Endometrial microvascular endothelial cells (primary cell): ENCODE measurements around the gene HECA. TPM values are rescaled to one million over a fixed set of nuclear protein-coding genes. Genes with fewer than 3 reads are reported as not detected.
"Not testable (repeated sequence)": the region's sequence is repeated elsewhere in the genome, so short reads cannot be mapped to it uniquely, and the experiment has no call there.

Experiments used
- in situ Hi-C: cut with HindIII; loops from 2 replicates; pipeline ENCODE4 v1.10.0; 2017; ENCODE audit warnings: low sequenced_read_pairs, low pct_unique_long_range_greater_than_20kb; ENCODE audit errors: inconsistent ontology term
- total RNA-seq: library from RNA; depleted of rRNA; stranded (reverse); fragments of >200 nt; gene quantifications from one replicate; pipeline ENCODE4 v1.2.3, GENCODE V29; 2015; ENCODE audit errors: inconsistent ontology term

HECA gene
- total RNA-seq, 1 donor from 2014 or later: 12.8 TPM

GRCh38 chr6:139187489-139187888 lies 52.6 kb downstream of the HECA start:
- in situ Hi-C loops: no loop called here

DNA sequence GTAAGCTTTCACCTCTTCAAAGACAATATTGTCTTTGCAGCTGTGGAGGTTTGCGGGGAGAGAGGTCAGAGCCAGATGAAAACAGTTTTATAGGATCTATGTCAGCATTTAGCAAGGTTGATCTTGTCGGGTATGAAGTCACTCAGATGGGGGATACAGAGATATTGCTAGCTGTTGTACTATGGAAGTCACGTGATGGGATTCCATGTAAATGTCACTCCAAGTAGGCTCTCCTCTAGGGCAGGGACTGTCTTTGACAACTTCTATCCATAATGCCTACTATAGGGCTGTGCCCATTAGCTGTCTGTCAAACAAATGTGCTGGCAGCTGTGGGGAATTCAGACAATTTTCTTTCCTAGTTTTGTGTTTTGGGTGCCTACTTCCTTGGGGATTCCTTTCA lies 54.8 kb downstream of the HECA start:
- in situ Hi-C loops: no loop called here

GRCh38 chr6:139194740-139195139 lies 59.9 kb downstream of the HECA start:
- in situ Hi-C loops: no loop called here

DNA sequence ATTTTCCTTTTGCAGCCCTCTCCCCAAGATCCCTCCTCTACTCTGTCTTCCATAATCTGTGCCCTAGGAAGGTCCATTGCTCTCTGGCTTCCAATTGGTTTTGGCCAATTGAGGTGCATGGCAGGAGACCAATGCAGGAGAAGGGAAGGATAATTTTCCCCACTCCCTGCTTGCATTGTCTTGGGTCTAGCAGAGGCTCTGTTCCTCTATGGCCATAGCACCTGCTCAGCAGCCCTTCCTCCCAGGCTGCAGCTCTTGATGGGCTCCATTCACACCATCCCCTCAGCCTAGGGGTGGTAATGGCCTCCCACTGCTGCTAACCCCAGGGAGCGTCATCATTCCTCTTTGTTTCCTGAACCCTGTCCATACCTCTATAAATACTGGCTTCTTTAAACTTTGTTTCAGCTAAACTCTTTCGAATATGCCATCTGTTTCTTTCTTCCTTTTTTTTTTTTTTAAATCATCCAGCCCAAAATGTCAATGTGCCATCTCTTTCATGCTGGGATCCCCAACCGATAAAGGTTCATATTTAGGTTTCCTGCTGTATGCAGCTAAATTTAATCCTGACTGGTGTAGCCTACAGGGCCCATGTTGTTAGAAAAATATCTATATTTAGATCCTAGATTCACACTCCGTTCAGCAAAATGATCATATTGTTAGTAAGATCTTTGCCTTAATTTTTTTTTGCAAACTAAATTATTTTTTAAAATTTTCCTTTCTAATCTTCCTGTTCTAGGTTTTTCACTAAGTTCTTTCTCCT lies 63.8 kb downstream of the HECA start:
- in situ Hi-C loops: no loop called here

DNA sequence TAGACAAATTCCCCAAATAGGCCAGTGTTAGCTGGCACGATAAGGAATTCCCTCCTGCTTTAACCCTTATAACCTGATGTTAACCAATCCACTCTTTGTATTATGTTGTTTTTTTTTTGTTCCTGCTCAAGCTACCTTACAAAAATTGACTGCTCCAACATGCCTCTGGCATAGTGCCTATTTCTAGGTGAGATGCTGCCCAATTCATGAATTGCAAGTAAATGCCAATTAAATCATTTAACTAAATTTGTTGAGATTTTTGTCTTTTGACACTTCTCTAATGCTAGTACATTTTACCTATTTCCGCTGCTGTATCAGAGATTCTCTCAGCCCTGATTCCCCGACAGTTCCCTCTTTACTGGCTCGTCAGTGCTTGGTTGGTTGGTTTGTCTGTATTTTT lies 66.5 kb downstream of the HECA start:
- in situ Hi-C loops: no loop called here

- in situ Hi-C loops: no loop called here
These were observed 70.1 kb downstream of the HECA start for GRCh38 chr6:139204978-139205377.

GRCh38 chr6:139205843-139206242 lies 71.0 kb downstream of the HECA start:
- in situ Hi-C loops: no loop called here

- in situ Hi-C loops: not testable (repeated sequence)
These were observed 75.9 kb downstream of the HECA start for GRCh38 chr6:139210766-139211165.

- in situ Hi-C loops: not testable (repeated sequence)
These were observed 77.6 kb downstream of the HECA start for GRCh38 chr6:139212460-139212859.

GRCh38 chr6:139219271-139219729 lies 84.4 kb downstream of the HECA start:
- in situ Hi-C loops: no loop called here

GRCh38 chr6:139219746-139220145 lies 84.9 kb downstream of the HECA start:
- in situ Hi-C loops: no loop called here

GRCh38 chr6:139228387-139228786 lies 93.5 kb downstream of the HECA start:
- in situ Hi-C loops: not testable (repeated sequence)

Other genes with a start within 250 kb of the HECA start
- gene REPS1, start 146.8 kb upstream of the HECA start, total RNA-seq: 24.5 TPM
- gene ABRACL, start 106.3 kb upstream of the HECA start, total RNA-seq: 108 TPM
- gene TXLNB, start 156.9 kb downstream of the HECA start, total RNA-seq: 0.74 TPM
- gene CITED2, start 239.6 kb downstream of the HECA start, total RNA-seq: 80.6 TPM